Measurements from ENCODE around the gene FGFR2.
"Not testable (repeated sequence)": the region's sequence is repeated elsewhere in the genome, so short reads cannot be mapped to it uniquely, and the experiment has no call there.

The FGFR2 gene

DNA sequence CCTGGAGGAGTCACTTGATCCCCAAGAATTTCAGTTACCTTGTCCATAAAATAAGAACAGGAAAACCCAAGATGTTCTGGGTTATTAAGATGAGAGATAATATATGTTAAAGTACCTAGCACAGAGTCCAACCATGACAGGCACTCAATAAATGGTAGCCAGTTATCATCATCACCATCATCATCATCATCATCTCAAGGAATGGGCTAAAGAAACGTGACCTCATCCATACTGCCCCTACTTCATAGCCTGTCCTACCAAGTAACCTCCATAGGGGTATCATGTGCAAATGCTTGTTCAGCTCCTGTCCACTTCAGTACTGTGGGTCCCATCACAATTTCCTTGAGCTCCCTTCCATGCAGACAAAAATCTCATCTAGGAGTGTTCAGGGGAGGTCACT lies 14.4 kb downstream of the FGFR2 start:
- no peak for DNase-seq

DNA sequence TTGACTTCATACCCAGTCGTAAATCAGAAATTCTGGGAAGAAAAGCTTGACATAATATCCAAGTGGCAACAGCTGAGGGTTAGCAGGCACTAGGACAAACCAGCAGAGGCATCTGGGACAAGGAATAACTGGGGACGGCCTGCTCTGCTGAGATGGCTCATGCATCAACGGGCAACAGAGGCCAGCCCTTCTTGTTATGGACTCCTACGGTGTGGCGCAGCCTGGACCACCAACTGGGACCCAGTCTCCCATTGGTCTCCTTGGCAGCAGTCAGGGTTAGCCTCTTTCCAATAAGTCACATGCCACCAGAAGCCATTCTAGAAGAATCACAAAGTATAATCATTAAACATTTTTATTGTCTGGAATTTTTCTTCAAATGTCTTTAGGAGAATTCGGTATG lies 15.0 kb downstream of the FGFR2 start:
- DNase-seq, result no peak

GRCh38 chr10:121580276-121581116 lies 17.7 kb downstream of the FGFR2 start:
- no peak for DNase-seq

DNA sequence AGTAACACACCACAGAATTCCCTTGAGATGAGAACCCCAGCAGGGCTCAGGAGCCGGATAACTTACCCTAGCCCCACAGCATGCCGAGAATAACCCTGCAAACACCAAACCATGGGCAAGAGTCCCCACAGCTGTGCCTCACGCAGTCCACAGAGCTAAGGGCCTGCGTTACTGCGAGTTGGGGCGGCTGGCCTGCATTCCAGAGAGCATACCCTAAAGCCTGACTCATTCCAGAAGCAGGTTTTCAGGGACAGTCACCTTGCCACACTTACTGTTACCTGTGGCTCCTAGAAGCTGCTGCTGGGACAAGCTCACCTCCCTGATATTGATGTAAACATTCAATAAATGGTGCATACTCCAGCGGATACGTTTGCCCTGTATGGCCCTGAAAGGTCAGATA lies 18.6 kb downstream of the FGFR2 start:
- no peak for DNase-seq

DNA sequence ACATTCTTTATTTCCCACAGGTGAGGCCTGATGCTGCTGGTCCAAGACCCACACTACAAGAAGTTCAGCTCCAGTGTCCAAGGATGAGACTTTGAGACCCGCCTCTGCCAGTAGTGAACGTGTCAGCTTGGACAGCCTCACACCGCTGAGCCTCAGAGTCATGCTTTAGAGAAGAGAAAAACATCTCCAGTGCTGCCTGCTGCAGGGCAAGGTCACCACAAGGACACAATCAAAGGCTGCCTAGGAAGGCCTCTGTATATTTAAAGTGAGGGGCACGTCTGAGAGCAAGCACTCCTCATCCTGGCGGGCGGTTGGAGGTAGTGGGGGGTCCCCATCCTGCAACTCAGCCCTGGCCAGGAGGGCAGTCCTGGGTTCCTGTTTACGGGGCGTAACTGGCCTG lies 19.3 kb downstream of the FGFR2 start:
- no peak for DNase-seq

GRCh38 chr10:121578298-121578697 lies 19.9 kb downstream of the FGFR2 start:
- no peak for DNase-seq

GRCh38 chr10:121577568-121577967 lies 20.7 kb downstream of the FGFR2 start:
- DNase-seq, result no peak

GRCh38 chr10:121576139-121576538 lies 22.1 kb downstream of the FGFR2 start:
- no peak for DNase-seq

- DNase-seq, result no peak
Measured at GRCh38 chr10:121574519-121575166, 23.6 kb downstream of the FGFR2 start.

DNA sequence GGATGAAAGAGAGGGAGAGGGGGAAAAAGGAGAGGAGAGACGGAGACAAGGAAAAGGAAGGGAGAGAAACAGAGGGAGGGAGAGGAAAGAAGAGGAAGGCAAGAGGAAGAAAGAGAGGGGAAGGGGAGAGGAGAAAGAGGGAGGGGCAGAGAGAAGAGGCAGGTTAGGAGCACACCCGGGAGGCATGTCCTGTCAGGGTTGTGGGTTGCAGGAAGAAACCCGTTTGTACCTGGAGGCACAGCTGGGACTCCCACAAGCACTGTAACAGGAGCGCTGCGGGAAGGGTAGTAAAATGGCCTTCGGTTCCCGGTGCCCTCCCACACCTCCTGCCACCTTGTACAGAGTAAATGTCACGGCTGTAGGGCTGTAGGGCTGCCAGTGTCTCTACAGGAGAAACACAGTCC lies 24.7 kb downstream of the FGFR2 start:
- no peak for DNase-seq

DNA sequence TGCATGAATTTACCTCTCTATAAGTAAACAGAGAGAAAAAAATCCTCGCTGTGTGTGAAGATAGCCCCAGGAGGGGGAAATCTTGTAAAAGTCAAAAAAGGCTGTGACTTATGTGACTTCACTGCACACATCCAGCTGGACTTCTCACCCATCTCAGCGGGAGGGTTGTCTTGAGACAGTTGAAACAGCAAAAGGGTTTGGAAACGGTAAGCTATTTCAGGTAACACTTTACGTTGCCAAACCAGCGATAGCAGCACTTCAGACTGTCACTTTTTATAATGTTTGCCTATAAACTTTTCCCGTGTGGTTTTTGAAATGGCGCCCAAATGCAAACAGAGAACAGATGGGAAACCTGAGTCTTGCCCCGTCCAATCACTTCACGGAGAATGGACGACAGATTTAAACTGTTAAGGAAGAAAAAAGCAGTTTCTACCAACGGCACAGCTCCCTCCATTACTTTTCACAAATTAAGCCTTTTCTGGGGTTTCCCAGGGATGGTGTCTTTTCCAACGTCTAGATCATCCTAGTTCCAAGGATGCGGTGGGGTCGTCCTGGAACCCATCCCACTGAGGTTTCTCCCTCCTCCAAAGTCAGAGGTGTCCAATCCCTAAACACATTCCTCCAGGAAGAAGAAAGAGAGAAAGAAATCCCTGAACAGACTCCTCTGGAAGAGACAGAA lies 25.2 kb downstream of the FGFR2 start:
- no peak for DNase-seq

DNA sequence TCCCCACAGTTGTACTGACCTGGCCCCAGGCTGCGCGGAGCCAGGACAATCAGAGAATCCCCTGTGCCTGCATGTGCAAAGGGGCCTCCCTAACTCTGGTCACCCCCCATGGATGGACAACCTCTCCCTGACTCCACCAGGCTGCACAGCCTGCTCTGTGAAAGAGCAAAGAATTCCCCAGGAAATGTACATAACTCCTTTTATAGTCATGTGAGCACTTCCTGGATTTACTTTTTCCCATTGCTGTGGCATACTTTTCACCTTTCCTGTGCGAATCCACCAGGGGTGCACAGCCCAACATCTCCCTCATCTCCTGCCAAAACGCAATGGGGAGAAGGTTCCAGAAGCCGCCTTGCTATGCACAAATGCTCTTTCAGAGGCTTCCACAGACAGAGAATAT lies 27.9 kb downstream of the FGFR2 start:
- DNase-seq, result no peak

- no peak for DNase-seq
Measured at GRCh38 chr10:121568275-121568674, 30.0 kb downstream of the FGFR2 start.

GRCh38 chr10:121567569-121567968 lies 30.7 kb downstream of the FGFR2 start:
- no peak for DNase-seq

GRCh38 chr10:121566755-121567154 lies 31.5 kb downstream of the FGFR2 start:
- DNase-seq, result no peak

DNA sequence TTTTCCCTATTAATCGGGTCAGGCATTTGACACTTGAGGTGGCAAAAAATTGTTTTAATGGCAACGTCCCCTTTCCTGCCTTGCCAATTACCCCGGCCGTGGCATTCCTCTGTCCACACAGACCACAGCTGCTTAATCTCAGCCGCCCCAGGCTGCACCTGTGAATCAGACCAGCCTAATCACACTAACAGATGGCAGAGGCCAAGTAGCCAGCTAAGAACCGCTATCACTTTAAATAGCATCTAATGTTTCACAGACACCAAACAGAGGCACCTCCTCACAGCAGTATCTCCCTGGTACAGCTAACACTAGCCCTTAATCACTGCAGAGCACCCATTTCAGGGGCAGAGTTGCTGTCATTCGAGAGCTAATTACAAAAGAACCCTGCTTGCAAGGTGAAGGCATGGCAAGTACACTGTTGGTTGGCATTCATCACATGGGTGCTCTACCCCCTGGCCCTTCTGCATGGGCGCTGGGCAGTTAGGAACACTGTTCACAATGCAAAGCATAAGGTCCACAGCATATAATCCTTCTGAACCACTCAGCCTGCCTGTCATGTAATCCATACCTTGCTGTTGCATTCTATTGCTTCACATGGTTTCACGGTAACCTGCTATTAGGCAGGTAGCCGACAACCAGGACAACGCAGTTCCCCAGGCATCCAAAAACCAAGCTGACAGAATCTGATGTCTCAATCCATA lies 38.8 kb downstream of the FGFR2 start:
- no peak for DNase-seq

DNA sequence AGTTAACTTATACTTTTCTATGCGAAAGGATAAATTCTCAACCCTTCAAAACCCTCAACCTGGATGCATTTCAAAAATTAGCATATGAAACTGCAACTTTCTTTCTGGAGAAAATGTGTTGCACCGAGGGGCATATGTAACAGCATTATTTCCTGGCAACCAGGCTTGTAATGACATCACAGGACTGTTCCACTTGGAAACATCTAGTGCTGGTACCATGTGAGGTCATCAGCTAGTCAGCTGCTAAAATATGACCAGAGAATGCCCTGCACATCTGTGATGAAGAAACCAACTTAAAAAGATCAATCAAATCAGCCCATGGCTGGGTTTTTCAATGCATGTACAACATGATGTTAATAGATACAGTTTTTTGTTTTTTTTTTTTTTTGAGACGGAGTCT lies 40.0 kb downstream of the FGFR2 start:
- no peak for DNase-seq

GRCh38 chr10:121556918-121557573 lies 41.2 kb downstream of the FGFR2 start:
- DNase-seq, result no peak

DNA sequence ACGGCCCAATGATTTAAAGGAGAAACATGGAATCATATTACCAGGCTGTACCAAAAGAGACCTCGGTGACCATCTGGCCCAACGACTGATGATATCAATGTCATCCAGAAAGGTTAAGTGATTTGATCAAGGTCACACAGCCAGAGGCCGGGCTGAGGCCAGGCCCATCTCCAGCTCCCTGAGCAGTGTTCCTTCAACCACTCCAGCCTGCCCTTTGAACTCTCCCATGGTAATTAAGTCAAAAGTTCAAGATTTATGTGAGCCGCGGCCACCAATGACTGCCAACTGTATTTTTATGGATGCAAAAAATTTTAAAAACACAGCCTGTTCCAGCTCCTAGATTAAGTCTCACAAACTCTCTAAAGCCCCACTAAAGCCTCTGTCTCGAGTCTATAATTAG lies 41.8 kb downstream of the FGFR2 start:
- DNase-seq, result no peak

DNA sequence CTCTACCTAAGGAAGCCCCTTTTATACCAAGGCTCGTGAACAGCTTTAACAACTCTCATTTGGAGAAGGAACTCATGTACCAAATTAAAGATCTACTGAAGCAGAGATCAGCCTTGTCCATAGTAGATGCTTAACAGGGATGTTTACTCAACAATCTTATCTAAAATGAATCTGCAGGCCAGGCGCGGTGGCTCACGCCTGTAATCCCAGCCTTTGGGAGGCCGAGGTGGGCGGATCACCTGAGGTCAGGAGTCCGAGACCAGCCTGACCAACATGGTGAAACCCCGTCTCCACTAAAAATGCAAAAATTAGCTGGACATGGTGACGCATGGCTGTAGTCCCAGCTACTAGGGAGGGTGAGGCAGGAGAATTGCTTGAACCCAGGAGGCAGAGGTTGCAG lies 43.3 kb downstream of the FGFR2 start:
- not testable (repeated sequence) for DNase-seq

- DNase-seq, result no peak
Measured at GRCh38 chr10:121553511-121554264, 44.6 kb downstream of the FGFR2 start.

DNA sequence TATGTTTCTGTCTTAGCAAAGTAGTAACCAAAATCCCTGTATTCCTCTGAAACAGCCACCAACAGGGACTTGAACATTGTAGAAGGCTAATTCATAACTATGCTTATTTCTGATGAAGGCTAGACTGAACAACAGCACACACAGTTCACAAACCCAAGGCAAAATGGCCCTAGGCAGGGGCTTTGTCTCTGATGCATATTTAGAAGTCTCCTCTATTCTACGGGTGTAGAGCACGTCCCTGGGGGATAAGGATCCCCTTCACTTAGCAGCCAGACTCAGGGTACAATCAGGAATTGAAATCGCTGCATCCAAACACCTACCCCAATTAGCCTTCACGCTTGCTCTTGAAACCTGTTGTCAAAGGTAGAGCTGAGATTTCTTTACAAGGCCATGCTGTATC lies 45.5 kb downstream of the FGFR2 start:
- no peak for DNase-seq
